Measurements from ENCODE around the gene P4HB.

The P4HB gene

DNA sequence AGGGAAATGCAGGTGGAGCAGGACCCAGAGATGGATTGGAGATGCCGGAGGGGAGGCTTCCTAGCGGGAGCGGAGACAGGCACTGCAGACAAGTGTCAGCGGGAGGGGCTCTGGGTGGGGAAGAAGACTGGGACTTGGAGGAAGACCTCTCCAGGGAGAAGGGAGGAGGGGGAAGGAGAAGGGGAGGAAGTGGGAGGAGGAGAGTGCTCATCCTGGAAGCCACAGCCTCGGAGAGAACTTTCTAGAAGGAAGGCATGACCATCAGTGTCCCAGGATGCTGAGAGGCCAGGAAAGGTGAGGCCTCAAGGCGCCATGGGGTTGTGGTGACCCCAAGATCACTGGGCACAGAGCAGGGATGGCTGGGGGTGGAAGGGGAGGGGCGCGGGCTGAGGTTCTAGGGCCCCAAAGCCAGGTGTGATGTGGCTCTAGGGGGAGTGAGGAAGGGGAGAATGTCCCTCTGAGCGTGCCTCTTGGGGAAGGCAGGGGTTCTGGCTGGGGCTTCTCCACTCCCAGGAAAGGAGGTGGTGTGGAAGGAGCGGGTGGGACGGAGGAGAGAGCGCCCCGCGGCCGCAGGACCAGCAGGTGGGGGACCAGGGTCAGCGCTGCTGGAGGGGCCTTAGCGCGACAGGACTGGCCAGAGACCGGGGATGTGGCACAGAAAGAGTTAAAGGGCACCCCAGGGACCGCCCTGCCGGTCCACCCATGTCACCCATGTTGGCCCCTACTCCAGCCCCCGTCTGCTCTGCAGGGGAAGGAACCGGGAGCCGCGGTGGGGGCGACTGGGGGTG is 57.3 kb downstream of the P4HB start (continued):
- TF ChIP-seq ZNF416 (tag by site-specific recombination; IDR thresholded peaks at IDR 0.05) (no peak), ZSCAN23 (tag by site-specific recombination; IDR thresholded peaks at IDR 0.05) (no peak), ZNF596 (tag by site-specific recombination; IDR thresholded peaks at IDR 0.05) (no peak)

DNA sequence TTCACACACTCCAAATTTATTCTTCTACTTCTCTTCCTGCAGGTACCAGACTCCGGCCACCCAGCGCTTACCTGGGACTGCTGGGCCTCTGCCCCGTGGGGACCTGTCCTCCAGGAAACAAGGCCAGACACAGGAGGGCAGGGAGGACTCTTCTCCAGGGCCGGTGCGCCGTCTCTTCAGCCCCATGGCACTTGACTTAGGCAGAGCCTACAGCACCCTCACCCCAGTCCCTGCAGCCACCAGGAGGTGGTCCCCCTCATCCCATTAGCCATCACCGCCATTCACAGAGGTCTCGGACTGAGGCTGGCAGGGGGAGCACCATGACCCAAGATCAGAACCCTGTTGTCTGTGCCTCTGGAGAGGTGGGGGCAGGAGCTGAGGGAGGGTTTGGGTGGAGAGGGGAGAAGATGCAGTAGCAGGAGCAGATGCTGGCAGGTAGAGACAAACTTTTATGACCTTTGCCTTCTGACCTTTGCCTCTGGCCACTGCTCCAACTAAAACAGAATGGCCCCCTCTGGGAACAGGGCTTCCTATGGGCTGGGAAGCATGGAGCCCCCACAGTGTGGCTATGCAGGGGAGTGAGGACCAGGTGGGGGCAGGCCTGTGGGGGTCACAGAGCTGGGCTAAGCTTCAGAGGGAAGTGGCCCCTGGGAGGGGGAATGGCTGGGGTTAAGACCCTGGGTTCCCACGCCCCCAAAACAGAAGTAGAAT is 58.1 kb downstream of the P4HB start:
- no peak overlapping the region for H3K4me3 ChIP-seq (ENCODE audit: low read depth, low read length)
- peaks cover 2% of the 10 kb centered on the region; the same call in 1 of the 2 replicates for H3K4me1 ChIP-seq (ENCODE audit: control insufficient read depth, insufficient read depth, low read length)
- H3K9me3 ChIP-seq (ENCODE audit: control insufficient read depth, insufficient read depth, low read depth, low read length) = no peaks in the 10 kb centered on the region
- CTCF ChIA-PET = interaction anchor here (0.7 kb wide), 1 partner anchor 20 kb away, joined by 4 read pairs; no protein-coding TSS in a partner anchor
- TF ChIP-seq ZNF394 (tag by site-specific recombination; IDR thresholded peaks at IDR 0.05; ENCODE audit: borderline replicate concordance) = no peak
- TF ChIP-seq ZNF202 (tag by site-specific recombination; IDR thresholded peaks at IDR 0.05; ENCODE audit: borderline replicate concordance) = no peak
- TF ChIP-seq BCL11A (tag by site-specific recombination; IDR thresholded peaks at IDR 0.05; ENCODE audit: low read depth) = peak; percentile 59; the same call in 1 of the 2 replicates
- TF ChIP-seq GLIS1 (tag by site-specific recombination; IDR thresholded peaks at IDR 0.05) = peak; percentile 71
- POLR2A ChIA-PET = no interaction called here
- H3K36me3 ChIP-seq (ENCODE audit: control insufficient read depth in 2 of 2, insufficient read depth in 1 of 2, low read length in 2 of 2) = no peaks in the 10 kb centered on the region
- no peak overlapping the region for H3K27ac ChIP-seq (ENCODE audit: extremely low read depth, low read depth, low read length)

GRCh38 chr17:81801327-81801726 is 59.0 kb downstream of the P4HB start:
- CTCF ChIA-PET = no interaction called here

DNA sequence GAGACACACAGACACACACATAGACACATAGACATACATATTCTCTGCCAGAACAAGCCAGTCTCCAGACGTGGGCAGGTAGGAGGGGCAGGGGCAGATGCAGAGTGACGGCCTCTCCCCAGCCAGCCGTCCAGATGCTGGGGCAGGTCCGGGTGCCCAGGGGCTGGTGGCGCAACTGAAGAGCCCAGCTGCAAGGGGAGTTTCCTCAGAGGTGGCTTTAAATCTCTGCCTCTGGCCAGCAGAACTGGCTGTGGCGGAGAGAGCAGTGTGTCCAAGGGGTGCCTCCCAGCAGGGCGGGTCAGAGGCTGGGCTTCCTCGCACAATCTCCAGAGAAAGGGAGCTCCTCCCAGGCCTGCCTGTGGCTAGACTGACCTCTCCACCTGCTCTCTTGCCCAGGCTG is 65.8 kb downstream of the P4HB start:
- CTCF ChIA-PET = interaction anchor here (1.3 kb wide), 1 partner anchor 56 kb away, joined by 5 read pairs; no protein-coding TSS in a partner anchor
- no peak overlapping the region for H3K4me3 ChIP-seq (ENCODE audit: low read depth, low read length)

More at GRCh38 chr17:81801327-81801726, 59.0 kb downstream of the P4HB start:
- Histone ChIP-seq H3K4me3 (ENCODE audit: low read depth, low read length) (no peak overlapping the region), H3K9me3 (ENCODE audit: control insufficient read depth, insufficient read depth, low read depth, low read length) (no peaks in the 10 kb centered on the region), H3K36me3 (ENCODE audit: control insufficient read depth in 2 of 2, insufficient read depth in 1 of 2, low read length in 2 of 2) (no peaks in the 10 kb centered on the region), H3K4me1 (ENCODE audit: control insufficient read depth, insufficient read depth, low read length) (peaks cover 2% of the 10 kb centered on the region; the same call in 1 of the 2 replicates), H3K27ac (ENCODE audit: extremely low read depth, low read depth, low read length) (no peak overlapping the region)
- POLR2A ChIA-PET = no interaction called here
- no peak for TF ChIP-seq BCL11A (tag by site-specific recombination; IDR thresholded peaks at IDR 0.05; ENCODE audit: low read depth)
- peak; percentile 20; the same call in 1 of the 2 replicates for TF ChIP-seq TRIM28 (IDR thresholded peaks at IDR 0.05; ENCODE audit: borderline replicate concordance, low read length)

More for the DNA sequence above, 65.8 kb downstream of the P4HB start:
- Histone ChIP-seq H3K36me3 (ENCODE audit: control insufficient read depth in 2 of 2, insufficient read depth in 1 of 2, low read length in 2 of 2) (no peaks in the 10 kb centered on the region; a peak in 1 of 3 replicates), H3K4me1 (ENCODE audit: control insufficient read depth, insufficient read depth, low read length) (no peaks in the 10 kb centered on the region), H3K27ac (ENCODE audit: extremely low read depth, low read depth, low read length) (no peak overlapping the region), H3K9me3 (ENCODE audit: control insufficient read depth, insufficient read depth, low read depth, low read length) (no peaks in the 10 kb centered on the region)
- TF ChIP-seq ZNF37A (tag by site-specific recombination; IDR thresholded peaks at IDR 0.05) (no peak), ZIC2 (tag by site-specific recombination; IDR thresholded peaks at IDR 0.05) (0 out of 2 replicates have a peak, but pooled peaks have one; percentile 7), ZNF341 (tag by site-specific recombination; IDR thresholded peaks at IDR 0.05; ENCODE audit: low read depth) (no peak), ZNF777 (tag by site-specific recombination; IDR thresholded peaks at IDR 0.05; ENCODE audit: borderline replicate concordance) (no peak), ZBTB8A (tag by site-specific recombination; IDR thresholded peaks at IDR 0.05) (no peak), ZFP69B (tag by site-specific recombination; IDR thresholded peaks at IDR 0.05) (no peak), ZNF768 (tag by site-specific recombination; IDR thresholded peaks at IDR 0.05) (no peak), ZNF211 (tag by site-specific recombination; IDR thresholded peaks at IDR 0.05; ENCODE audit: low read depth) (no peak), IKZF3 (tag by site-specific recombination; IDR thresholded peaks at IDR 0.05) (no peak), ZNF169 (tag by site-specific recombination; IDR thresholded peaks at IDR 0.05) (no peak), ZSCAN4 (tag by site-specific recombination; IDR thresholded peaks at IDR 0.05) (0 out of 2 replicates have a peak, but pooled peaks have one; percentile 26), ZNF157 (tag by site-specific recombination; IDR thresholded peaks at IDR 0.05) (no peak), KLF1 (tag by site-specific recombination; IDR thresholded peaks at IDR 0.05) (peak; percentile 22; the same call in 1 of the 2 replicates)
- POLR2A ChIA-PET = no interaction called here

All from HEK293 (cell line).